G401 (cell line): ENCODE results near the gene SAMD9. TPM values are rescaled to one million over a fixed set of nuclear protein-coding genes. Genes with fewer than 3 reads are reported as not detected.
"Not testable (repeated sequence)": the region's sequence is repeated elsewhere in the genome, so short reads cannot be mapped to it uniquely, and the experiment has no call there.

Experiments
- DNase-seq: peaks from one replicate; pipeline ENCODE4 v3.0.0-alpha.2; 2015; ENCODE audit warnings: low spot score
- in situ Hi-C: cut with HindIII; loops from 2 replicates; pipeline ENCODE4 v1.10.0; 2016; ENCODE audit warnings: low sequenced_read_pairs, mixed read lengths
- total RNA-seq: library from RNA; depleted of rRNA; stranded (reverse); fragments of >200 nt; shearing (Covaris generic); gene quantifications from 2 replicates; pipeline ENCODE4 v1.2.3, GENCODE V29; 2014

SAMD9 gene
- total RNA-seq, 1 experiment from 2014 or later: not detected

DNA sequence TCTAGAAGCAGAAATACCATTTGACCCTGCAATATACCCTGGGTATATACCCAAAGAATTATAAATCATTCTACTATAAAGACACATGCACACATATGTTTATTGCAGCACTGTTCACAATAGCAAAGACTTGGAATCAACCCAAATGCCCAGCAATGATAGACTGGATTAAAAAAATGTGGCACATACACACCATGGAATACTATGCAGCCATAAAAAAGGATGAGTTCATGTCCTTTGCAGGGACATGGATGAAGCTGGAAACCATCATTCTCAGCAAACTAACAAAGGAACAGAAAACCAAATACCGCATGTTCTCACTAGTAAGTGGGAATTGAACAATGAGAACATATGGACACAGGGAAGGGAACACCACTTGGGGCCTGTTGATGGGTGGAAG lies 9.2 kb upstream of the SAMD9 start:
- DNase-seq, in situ Hi-C loops: not testable (repeated sequence)

- in situ Hi-C loops, DNase-seq: not testable (repeated sequence)
Observed at GRCh38 chr7:93123532-93123931, 5.8 kb upstream of the SAMD9 start.

- DNase-seq: no peak
- in situ Hi-C loops: no loop called here
Observed at GRCh38 chr7:93120592-93121549, 3.1 kb upstream of the SAMD9 start.

DNA sequence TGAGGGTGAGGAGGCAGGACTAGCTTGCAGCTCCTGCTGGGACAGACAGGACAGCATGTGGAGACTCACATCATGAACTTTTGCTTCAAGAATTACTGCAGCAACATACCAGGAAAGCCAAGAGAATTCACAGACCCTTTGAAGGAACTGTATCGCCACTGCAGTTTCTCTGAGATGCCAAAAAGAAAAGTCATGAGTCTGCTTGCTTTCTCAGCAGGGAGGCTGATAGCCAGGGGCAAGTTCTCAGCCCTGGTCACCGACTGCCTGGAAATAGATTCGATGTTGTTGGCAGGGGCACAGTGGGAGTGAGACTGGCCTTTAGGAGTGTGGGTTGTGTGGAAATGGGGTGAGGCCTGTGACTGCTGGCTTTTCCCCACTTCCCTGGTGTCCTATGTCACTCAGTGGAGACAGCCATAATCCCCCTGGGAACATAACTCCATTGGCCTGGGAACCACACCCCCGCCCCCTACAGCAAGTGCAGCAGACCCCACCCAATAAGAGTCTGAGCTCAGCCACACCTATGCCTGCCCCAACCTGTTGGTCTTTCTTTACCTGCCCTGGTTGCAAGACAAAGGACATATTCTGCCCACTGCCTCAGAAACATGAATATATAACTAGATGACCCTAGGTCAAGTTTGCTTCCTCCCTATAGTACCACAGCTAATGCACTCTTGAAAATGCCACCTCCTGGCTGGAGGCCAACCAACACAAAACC lies 1.6 kb upstream of the SAMD9 start:
- in situ Hi-C loops: no loop called here
- DNase-seq: no peak

GRCh38 chr7:93117327-93117726 lies 452 bp downstream of the SAMD9 start:
- in situ Hi-C loops: no loop called here
- no peak for DNase-seq

GRCh38 chr7:93115796-93116195 lies 2.0 kb downstream of the SAMD9 start:
- DNase-seq: no peak

DNA sequence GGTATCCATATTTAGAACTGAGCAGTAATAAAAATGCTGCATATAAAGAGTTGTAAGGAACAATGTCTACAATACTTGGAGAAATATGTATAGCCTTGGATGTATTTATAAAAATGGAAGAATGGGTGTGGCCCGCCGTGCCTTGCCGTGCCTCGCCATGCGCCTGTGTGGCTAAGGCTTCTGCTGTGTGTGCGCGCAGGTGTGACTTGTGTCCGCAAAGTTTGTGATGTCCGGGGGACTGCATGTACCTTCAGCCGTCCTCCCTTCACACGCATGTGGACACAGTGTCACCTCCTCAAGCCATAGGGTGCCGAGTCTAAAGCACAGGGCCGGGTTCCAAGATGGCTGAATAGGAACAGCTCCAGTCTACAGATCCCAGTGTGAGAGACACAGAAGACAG lies 9.8 kb downstream of the SAMD9 start:
- no peak for DNase-seq
- in situ Hi-C loops: no loop called here

More at GRCh38 chr7:93115796-93116195, 2.0 kb downstream of the SAMD9 start:
- in situ Hi-C loops: no loop called here

DNA sequence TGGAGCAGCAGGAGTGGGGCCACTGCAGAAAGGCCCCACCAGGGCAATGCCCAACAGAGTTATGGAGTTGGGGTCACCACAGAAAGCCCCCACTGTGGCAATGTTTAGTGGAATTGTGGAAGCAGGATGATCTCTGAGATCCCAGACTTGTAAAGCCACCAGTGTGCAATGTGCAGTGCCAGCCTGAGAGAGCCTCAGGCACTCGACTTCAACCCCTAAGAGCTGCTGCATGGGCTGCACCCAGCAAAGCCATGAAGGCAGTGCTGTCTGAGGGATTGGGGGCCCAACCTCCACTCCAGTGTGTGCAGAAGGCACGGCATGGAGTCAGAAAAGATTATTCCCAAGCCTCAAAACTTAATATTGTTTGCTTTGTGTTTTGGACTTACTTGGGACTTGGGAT lies 20.4 kb downstream of the SAMD9 start:
- no peak for DNase-seq
- in situ Hi-C loops: no loop called here

- no peak for DNase-seq
- in situ Hi-C loops: no loop called here
Observed at GRCh38 chr7:93092757-93093370, 24.9 kb downstream of the SAMD9 start.

- in situ Hi-C loops, DNase-seq: not testable (repeated sequence)
Observed at GRCh38 chr7:93073357-93073756, 44.4 kb downstream of the SAMD9 start.

DNA sequence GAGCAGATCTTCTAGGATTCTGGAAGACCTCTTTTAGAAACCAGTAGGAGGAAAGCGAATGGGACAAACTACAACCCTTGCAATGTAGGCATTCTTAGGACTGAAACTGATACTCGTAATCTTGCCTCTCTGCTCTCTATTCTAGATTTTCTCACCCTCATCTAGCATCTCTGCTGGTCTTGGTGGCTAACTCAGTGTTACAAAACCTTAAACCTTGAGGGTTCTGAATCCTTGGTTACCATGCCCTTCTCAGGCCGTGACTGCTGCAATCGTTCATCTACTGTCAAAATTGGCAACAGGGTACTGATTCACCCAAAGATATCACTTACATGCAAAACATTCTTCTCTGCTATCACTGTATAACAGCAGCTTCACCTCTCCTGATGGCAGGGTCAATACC lies 55.2 kb downstream of the SAMD9 start:
- in situ Hi-C loops: no loop called here
- DNase-seq: no peak

GRCh38 chr7:93060865-93061264 lies 56.9 kb downstream of the SAMD9 start:
- DNase-seq: no peak
- in situ Hi-C loops: no loop called here

DNA sequence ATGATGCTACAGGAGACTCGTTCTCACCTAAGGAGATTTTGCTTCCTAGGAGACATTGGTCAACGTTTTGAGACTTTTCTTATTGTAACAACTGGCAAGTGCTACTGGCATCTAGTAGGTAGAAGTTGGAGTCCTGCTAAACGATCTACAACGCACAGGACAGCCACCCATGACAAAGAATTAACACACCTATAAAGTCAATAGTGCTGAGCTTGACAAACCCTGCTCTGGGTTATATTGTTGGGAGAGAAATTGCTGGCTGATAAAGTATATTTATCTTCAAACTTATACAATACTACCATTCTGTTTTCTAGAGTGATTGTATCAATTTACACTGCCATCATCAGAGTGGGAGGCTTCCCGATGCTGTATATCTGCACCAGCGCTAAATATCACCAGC lies 57.8 kb downstream of the SAMD9 start:
- no peak for DNase-seq
- in situ Hi-C loops: no loop called here

- DNase-seq, in situ Hi-C loops: not testable (repeated sequence)
Observed at GRCh38 chr7:93056621-93057020, 61.2 kb downstream of the SAMD9 start.

GRCh38 chr7:93055543-93056107 lies 62.2 kb downstream of the SAMD9 start:
- peak; percentile 64 for DNase-seq
- in situ Hi-C loops: no loop called here

GRCh38 chr7:93054975-93055374 lies 62.8 kb downstream of the SAMD9 start:
- DNase-seq: no peak
- in situ Hi-C loops: no loop called here

- in situ Hi-C loops: no loop called here
Observed at GRCh38 chr7:93053949-93054943, 63.5 kb downstream of the SAMD9 start.

DNA sequence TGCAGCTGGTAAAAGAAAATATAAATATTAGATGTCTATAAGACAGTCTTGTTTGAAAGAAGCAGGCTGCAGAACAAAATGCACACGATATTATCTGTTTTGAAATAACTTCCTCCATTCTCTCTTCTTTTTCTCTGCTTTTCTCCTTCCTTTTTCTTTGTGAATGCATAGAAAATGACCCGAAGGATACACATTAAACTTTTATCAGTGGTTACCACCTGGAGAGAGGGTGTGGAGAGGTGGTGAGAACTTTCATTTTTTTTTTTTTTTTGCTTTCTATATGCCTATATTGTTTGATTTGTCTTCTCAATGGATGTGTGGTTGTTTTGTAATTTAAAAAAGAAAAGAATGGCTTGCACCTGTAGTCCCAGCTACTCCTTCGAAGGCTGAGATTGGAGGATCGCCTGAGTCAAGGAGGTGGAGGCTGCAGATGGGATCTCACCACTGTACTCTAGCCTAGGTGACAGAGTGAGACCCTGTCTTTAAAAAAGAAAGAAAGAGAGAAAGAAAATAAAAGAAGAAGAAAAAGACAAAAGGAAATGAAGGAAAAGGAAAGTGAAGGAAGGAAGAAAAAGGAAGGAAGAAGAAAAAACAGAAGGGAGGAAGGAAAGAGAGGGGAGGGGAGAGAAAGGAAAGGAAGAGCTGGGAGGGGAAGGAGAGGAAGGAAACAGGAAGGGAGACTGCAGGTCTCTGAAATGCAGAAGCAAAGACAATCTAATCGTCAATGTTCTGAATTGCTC lies 64.4 kb downstream of the SAMD9 start:
- no peak for DNase-seq
- in situ Hi-C loops: no loop called here

More at GRCh38 chr7:93053949-93054943, 63.5 kb downstream of the SAMD9 start:
- no peak for DNase-seq
